GM19395 (cell line): ENCODE measurements around the gene KIF11.

ENCODE experiments used
- ATAC-seq: cut with Tn5 transposase; IDR thresholded peaks from one replicate; pipeline ENCODE4 v1.9.1; 2021; ENCODE audit warnings: mild to moderate bottlenecking, moderate library complexity; ENCODE audit not compliant: unreplicated experiment

The KIF11 gene

DNA sequence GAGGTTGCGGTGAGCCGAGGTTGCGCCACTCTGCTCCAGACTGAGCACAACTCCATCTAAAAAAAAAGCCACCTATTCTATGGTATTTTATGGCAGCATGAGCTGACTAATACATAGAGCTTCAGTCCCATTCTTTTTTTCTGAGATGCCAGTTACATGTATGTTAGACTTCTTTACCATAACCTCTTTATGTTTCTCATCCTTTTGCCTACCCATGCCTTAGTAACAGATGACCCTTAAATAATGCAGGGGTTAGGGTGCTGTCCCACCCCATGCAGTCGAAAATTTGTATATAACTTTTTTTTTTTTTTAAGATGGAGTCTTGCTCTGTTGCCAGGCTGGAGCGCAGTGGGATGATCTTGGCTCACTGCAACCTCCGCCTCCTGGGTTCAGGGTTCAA is 74.1 kb downstream of the KIF11 start:
- ATAC-seq: no peak

DNA sequence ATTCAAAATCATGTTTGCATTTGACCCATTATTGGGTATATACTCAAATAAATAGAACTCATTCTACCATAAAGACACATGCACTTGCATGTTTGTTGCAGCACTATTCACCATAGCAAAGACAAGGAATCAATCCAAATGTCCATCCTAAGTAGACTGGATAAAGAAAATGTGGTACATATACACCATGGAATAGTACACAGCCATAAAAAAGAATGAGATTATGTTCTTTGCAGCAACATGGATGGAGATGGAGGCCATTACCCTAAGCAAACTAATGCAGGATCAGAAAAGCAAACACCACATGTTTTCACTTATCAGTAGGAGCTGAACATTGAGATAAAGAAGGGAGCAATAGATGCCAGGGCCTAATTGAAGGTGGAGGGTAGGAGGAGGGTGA is 84.8 kb downstream of the KIF11 start:
- ATAC-seq: no peak

DNA sequence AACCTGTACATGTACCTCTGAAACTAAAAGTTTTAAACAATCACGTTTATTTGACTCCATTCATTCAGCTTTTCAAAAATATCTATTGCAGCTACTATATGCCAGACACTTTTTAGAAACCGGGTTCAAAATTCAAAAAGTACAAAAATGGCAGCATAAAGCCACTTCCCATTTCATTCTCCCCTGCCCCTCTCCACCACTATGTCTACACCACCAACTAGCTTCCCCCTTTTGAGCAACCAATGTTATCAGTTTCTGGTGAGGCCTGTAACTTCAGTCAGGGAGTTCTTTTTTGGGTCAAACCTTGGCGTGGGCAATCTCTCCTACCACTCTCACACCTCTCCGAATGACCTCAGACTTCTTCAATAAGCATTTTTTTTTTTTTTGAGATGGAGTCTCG is 85.3 kb downstream of the KIF11 start:
- ATAC-seq: no peak

DNA sequence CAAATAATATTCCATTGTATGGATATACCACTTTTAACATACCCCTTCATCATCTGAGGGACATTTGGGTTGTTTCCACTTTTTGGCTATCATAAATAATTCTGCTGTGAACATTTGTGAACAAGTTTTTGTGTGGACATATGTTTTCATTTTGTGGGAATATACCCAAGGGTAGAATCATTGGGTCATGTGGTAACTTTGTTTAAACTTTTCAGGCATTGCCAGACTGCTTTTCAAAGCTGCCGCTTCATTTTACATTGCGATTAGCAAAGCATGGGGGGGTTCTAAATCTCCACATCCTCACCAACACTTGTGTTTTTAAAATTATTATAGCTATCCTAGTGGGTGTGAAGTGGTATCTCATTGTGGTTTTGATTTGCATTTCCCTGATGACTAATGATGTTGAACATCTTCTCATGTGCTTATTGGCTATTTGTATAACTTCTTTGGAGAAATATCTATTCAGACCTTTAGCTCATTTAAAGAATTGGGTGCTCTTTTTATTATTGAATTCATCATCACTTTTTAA is 88.4 kb downstream of the KIF11 start:
- ATAC-seq: no peak

DNA sequence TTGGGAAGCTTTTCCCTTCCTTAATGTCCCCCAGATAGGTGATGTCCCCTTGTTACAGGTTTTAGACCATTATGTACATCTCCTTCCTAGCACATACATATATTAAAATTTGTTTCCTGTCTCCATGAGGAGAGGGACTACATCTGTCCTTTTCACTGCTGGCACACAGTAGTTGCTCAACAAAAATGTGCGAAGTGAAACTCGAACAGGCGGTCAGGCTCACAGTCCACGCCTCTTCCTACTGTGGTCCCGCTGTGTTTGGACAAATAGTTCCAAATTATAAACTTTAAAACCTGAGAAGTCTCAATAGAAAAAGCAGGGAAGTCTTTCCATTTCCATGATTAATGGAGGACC is 95.6 kb downstream of the KIF11 start:
- no peak for ATAC-seq

DNA sequence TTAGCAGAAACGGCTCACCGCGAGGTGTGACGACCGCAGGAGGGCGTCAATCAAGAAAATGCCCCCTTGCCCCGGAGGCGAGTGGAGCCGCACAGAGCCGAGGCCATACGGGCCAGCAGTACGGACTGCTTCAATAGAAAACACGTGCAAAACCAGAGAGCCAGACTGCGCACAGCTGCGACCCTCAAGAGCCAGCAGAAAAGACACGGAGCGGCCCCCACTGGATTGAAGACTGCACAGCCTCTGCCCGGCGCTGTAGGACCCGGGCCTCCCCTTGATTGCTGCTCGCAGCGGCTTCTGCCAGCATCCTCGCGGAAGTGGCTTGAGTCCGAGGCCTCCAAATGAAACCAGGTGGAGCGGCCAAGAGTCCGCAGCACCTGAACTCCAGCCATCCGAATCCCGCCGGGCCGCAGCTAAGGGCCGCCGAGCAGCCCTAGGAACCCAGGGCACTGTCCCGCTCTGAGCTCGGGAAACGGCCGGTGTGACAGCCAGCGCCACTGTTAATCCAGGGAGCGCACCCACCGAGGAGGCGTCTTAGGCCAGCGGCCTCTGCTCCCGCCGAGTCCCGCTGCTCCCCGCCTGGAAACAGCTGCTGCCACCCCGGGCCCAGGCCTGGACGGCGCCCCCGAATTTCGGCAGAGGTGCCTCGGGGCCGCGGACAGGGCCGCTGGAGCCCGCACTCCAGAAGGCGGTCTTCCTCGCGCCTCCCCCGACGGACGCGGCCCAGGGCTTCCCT is 96.2 kb downstream of the KIF11 start:
- no peak for ATAC-seq

DNA sequence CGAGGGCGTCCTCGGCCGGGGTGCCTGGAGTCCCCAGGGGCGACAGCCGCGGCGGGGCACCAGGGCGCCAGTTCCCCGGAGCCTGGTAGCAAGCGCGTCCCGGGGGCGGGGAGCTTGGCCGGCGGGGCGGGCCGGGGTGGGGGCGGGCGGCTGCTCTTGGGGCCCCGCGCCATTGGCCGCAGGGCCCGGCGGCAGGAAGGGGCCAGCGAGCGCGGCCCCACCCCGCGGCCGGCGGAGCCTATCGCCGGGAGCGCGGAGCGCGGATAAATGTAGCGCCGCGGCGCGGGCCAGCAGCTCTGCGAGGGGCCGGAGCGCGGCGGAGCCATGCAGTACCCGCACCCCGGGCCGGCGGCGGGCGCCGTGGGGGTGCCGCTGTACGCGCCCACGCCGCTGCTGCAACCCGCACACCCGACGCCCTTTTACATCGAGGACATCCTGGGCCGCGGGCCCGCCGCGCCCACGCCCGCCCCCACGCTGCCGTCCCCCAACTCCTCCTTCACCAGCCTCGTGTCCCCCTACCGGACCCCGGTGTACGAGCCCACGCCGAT is 96.8 kb downstream of the KIF11 start, which contains the start of gene HHEX:
Gene HHEX (plus strand): TSS at position 293 of the 548 bp plus-strand sequence. CDS start 32 bp downstream, at position 325.
- no peak for ATAC-seq

DNA sequence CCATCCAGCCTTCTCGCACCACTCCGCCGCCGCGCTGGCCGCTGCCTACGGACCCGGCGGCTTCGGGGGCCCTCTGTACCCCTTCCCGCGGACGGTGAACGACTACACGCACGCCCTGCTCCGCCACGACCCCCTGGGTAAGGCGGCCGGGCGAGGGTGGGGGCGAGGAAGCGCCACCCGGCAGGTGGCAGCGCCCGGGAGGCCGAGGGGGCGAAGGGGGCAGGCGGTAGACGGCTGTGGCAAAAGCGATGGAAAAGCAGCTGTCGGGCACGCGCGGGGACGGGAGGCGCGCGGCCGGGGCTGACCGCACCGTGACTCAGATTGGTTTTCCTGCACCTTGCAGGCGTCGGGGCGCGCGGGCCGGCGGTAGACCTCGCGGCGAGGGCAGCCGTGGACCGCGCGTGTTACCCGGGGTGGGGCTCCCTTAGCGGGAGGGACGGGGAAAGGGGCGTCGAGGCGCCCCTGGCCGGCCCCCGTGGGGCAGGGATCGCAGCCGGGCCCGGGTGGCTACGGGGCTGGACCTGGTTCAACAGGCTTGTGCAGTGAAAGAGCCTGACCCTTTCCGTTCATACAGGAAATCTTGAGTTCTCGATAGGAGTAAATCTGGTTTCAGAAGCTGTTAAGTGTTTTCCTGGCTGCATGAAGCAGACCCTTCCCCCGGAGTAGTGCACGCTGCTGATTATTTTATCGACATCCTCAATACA is 97.4 kb downstream of the KIF11 start:
- no peak for ATAC-seq

DNA sequence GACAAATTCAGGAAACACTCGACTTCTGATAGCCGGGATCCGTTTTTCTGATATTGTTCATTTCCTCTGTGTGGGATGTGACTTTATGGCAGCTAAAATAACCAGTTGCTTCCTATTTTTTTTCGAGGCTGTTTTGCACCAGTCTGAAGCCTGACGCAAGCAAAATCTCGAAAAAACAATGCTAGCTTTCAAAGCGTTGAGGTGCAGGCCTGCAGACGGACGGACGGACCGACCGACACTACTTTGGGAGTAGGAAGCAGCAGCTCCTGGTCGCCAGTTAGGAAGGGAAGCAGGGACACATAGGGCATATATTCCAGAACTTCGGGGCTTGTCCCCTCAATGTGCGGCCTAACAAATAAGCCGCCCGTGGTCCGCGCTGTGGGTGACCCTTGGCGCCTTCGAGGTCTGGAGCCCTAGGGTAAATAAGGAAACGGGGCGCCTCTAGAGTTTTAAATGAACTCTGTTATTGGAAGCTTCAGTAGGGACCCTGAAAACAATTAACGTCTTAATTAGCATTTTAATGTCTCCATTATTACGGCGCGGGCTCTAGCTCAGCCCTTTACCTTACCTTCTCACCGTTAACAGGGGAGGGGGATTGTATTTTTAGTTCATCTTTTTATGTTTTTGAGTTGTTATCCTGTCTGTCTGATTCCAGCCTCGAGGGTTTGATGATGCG is 98.1 kb downstream of the KIF11 start:
- no peak for ATAC-seq

DNA sequence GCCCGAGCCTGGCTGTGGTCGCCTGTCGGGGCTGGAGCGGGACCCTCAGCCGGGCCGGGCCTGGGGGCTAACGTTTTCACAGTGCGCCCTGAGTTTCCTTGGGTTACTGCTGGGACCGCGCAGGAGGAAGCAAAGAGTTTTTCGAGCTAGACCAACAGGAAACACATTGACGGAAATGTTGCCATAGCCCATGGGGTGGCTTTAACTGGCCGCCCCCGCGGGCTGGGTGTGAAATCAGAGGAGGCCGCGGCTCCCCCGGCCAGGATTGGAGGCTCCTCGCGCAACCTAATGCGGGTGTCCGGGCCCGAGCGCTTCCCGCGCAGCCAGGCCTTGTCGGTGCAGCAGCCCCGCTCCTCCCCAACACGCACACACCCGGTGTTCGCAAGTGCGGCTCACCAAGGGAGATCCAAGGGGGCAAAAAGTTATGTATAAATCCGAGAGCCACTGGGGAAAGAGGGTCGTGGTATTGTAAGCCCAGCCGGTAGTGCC is 98.7 kb downstream of the KIF11 start:
- ATAC-seq: no peak

DNA sequence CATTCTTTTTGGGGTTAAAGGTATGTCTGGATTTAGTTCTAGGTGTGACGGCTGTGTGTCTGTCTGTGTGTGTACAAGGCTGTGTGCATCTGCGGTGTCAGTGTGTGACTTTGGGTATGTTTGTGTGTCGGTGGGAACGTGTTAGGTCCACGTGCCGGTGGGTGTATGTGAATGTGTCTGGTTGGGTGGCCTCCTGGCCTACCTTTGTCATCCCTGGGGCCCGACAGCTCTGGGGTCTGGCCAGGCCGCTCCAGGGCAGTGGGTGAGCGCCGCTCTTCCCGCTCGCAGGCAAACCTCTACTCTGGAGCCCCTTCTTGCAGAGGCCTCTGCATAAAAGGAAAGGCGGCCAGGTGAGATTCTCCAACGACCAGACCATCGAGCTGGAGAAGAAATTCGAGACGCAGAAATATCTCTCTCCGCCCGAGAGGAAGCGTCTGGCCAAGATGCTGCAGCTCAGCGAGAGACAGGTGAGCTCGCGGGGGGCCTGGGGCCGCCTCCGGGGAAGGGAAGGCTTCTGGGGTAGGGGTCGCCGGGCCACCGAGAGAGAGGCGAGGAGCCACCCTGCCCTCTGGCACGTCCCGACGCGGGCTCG is 99.2 kb downstream of the KIF11 start:
- ATAC-seq: no peak

DNA sequence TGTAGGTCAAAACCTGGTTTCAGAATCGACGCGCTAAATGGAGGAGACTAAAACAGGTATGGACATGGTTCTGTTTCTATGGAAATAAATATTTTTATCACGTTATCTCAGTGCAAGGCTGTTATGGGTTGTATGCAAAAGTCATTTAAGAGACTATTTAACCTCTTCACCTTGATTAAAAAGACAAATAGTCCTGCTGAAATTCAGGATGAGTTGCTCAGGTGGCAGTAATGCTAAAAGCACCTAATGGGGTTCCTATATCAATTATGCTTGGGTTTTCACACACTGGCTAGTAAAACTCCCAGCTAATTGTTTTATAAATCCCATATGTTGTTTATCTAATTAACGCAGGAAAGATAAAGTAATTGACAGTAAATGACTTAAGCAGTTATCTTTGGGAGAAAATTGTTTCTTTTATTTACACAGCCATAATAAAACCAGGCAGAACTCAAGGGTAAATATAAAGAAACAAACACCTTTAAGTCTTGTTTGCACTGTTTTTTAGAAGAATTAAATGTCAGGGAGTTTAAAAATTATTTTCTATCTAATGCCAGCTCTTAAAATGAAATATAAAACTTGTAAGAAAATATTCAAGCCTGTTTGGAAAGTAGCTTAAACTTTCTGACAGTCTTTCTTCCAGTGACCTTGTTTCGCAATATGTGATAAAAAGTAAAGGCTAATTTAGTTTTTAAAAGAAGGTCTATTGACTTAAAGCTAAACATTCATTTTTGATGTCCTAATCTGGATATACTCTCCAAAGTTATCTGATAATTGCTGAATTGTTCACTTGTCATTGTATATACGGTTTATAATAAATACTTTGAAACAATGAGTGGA is 100.0 kb downstream of the KIF11 start:
- no peak for ATAC-seq

DNA sequence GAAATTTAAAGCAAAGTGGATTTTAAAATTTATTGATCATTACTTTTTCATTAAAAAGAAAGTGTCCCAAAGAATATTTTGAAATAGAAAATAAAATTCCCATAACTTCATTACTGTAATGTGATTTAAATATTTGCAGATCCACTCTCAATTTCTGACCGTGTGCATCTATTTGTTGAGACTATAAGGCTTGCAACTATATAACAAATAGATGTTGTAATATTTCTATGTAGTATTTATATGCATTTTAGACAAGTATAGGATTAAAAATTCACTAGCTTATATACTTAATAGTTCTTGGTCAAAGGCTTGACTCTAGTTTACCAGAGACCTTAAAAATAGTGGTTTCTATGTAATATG is 100.6 kb downstream of the KIF11 start:
- no peak for ATAC-seq

DNA sequence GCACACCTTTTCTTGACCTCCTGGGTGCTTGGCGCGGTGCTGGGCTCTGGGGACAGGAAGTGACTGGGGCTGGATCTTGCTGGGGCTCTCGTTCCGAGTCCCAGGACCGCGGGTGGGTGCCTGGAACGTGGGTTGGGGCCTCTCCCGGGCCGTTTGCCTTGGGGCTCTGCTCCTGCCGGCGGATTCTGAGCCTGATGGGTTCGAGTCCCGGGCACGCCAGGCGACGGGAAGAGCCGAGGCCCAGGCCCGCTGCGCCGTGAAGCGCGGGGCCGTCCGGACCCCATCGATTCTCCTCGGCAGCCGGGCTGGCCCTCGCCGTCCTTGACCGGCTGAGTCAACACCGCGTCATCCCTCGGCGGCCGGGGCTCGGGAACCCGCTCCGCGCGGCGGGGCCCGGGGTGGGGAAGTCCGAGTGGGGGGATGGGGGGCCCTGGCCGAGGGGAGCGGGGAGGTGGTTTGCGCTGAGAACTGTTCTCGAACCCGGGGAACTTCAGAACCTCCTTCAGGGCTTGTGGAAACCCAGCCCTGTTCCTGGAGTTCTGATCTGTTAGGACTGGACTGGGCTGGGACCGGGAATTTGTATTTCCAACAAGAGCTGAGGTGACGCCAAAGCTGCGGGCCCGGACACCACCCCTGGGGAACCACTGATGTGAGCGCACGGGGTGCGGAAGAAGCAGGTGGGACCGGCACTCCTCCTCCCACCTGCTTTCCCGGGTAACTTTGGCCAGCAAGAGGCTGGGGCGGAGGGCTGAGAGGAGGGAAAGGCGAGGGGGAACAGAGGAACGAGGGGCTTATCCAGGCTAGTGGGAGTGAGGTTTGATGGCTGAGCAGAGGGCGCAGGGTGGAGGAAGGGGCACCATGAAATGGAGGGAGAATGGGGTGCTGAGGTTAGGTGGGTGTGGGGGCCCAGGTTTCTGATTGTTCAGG is 103.0 kb downstream of the KIF11 start:
- ATAC-seq: no peak

DNA sequence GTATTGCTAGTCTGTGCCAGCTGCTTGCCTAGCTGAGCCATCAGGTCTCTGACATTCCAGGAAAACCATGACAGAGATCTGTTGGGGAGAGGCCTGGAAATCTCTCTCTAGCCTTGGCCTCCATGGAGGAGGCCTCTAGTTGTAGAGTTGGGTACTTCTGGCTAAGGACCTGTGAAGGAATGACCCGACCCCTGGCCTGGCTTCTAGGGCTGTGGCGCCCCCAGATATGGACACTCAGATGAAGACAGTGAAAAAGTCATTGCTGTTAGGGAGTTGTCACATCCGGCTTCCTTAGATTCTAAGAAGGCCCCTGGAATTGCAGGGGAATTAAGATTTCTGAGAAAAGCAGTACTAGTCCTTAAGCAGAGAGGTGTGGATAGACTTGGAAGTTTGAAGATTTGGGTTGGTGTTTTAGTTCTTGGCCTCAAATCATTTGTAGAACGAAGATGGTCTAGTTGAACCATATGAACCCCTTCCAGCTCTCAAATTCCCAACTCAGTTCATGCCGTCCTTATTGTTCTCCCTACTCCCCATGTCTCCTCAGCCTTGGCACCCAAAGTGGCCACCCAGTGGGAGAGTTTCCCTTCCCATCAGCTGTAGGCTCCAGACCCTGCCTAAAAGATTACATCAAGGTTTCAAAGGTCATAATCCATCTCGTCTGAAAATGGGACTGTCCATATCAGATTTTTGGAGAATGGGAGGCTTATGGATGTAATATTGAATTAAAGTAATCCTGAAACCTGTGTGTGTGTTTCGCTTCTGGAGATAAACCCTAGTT is 103.9 kb downstream of the KIF11 start:
- no peak for ATAC-seq

DNA sequence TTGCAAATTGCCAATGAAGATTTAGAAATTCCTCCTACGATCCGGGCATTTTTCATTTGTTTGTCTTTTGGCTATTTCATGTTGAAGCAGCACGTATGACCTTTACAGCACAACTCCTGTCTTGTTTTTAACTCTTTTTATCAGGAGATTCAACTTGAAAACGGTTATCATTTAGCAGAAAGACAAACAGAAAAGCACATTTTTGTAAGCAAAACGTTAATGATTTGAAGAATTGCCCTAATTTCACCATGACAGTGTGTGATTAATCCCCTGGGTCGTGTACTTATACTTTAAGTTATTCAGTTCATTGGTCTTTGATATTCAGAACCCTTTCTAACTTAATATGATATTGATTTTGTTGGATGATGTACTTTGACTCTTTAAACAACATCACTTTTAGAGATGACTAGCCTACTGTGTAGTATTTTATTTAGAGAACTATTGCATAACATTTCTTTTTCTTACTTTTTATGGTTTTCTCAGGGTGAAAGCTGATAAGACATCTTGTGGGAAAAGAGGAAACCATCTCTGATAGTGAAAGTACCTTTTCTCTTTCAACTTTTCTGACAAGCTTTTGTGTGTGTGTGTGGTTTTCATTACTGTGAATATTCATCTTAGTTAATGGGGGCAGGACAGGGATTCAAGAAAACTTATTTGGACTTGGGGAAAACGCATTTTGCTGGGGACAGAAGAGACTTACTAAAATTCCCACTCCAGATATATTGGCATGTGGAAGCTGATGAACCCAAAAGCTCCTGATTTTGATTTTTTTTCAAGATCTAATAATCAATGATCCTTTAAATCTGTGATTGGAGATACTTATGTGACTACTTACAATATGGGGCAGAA is 105.0 kb downstream of the KIF11 start:
- no peak for ATAC-seq

DNA sequence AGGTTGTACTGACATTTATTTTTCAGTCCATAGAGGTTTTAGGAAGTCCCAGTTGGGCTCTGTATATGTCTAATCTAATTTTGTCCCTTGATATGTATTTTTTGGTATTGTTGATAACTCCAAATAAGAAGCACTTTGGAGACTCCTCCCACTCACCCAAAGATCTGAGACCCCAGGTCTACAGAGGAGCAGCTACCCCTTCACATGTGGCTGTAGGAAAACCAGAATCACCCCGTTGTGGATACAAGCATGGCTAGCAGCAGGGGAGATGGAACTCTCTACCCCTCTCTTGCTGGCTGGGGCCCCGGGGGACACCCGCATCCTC is 106.2 kb downstream of the KIF11 start:
- ATAC-seq: no peak
